BLaER1 (cell line): ENCODE measurements around the gene ENTPD8.

ENCODE experiments used
- H3K27ac ChIP-seq: shearing (Covaris generic); formaldehyde crosslinking; 2 replicates; pipeline ENCODE4 v1.8.1; 2022
- H3K27me3 ChIP-seq: shearing (Covaris generic); formaldehyde crosslinking; 2 replicates; pipeline ENCODE4 v1.8.1; 2022
- H3K36me3 ChIP-seq: shearing (Covaris generic); formaldehyde crosslinking; 2 replicates; pipeline ENCODE4 v1.8.1; 2022
- H3K4me1 ChIP-seq: shearing (Covaris generic); formaldehyde crosslinking; 2 replicates; pipeline ENCODE4 v1.8.1; 2022
- H3K4me2 ChIP-seq: shearing (Covaris generic); formaldehyde crosslinking; 2 replicates; pipeline ENCODE4 v1.8.1; 2022
- H3K4me3 ChIP-seq: shearing (Covaris generic); formaldehyde crosslinking; 2 replicates; pipeline ENCODE4 v1.8.1; 2022
- H3K9ac ChIP-seq: shearing (Covaris generic); formaldehyde crosslinking; 2 replicates; pipeline ENCODE4 v1.8.1; 2022
- H3K9me3 ChIP-seq: shearing (Covaris generic); formaldehyde crosslinking; 2 replicates; pipeline ENCODE4 v1.8.1; 2022
- H4K20me1 ChIP-seq: shearing (Covaris generic); formaldehyde crosslinking; 2 replicates; pipeline ENCODE4 v1.8.1; 2022
- Cebpa-rat ChIP-seq: shearing (Covaris generic); IDR thresholded peaks from 2 replicates; pipeline ENCODE4 v1.8.1; 2022

Gene ENTPD8

DNA sequence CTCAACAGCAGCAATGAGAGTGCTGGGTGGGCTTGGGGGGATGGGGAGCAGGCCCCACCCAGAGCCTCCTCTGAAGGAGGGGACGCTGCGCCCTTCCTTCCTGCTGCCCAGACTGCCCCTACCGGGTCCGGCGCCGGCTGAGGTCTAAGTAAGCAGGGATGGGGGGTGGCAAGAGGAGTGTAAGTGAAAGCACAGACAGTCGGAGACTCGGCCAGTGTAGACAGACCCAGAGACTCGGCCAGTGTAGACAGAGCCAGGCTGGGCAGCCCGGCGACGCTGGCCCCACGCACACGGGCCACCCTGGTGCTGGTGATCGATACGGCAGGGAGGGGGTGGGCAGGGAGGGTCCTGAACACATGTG is 7.4 kb upstream of the ENTPD8 start:
- no peak for TF ChIP-seq Cebpa-rat
- H3K27ac ChIP-seq = no peak overlapping the region
- no peak overlapping the region for H3K9ac ChIP-seq
- peaks cover 65% of the 10 kb centered on the region for H4K20me1 ChIP-seq
- no peak overlapping the region for H3K4me3 ChIP-seq
- H3K27me3 ChIP-seq = 0 out of 2 replicates have a peak, but pooled peaks cover 5% of the 10 kb centered on the region
- no peaks in the 10 kb centered on the region for H3K9me3 ChIP-seq
- H3K36me3 ChIP-seq = peaks cover 26% of the 10 kb centered on the region
- no peak overlapping the region for H3K4me2 ChIP-seq
- H3K4me1 ChIP-seq = peaks cover 69% of the 10 kb centered on the region

DNA sequence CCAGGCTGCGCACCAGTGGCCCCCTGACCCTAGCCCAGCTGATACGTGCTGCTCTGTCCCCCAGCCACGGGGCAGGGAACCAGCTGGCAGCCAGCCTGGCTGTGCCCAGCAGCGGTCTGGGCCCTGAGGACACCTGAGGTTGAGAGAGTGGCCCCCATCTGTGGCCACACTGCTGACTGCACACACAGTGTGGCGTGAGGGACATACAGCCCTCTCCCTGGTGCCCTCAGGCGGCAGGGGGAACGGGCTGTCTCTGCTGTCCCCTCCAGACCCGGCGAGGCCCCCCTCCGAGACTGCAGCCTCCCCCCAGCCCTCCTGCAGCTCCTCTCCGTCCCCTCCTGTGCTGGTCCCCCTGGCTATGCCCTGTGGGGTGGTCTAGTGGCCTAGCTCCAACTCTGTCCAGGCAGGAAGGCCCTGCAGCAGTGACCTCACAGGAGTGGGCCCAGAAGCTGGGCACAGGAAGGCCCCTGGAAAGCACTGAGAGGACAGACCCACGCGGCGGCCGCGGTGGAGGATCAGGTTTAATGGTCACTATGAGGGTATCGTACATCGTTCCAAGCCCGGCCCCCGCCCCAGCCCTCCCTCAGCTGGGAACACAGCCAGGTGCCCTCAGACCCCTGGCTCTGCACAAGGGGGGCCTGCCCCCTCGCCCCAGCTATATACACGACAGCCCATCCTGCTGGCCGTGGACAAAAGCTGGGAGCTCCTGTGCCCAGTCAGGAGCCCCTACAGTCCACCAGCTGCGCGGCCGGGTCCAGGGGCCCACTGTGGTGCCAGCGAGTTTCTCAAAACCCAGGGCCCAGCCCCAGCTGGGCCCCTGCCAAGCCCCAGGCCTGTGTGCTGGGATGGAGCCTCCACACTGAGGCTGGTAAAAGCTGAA is 6.8 kb upstream of the ENTPD8 start:
- Histone ChIP-seq H3K4me2 (no peak overlapping the region), H3K27ac (no peak overlapping the region), H3K4me1 (peaks cover 63% of the 10 kb centered on the region), H4K20me1 (peaks cover 58% of the 10 kb centered on the region), H3K4me3 (no peak overlapping the region), H3K9me3 (no peaks in the 10 kb centered on the region), H3K9ac (no peak overlapping the region), H3K36me3 (peaks cover 20% of the 10 kb centered on the region), H3K27me3 (peaks cover 5% of the 10 kb centered on the region; the same call in 1 of the 2 replicates)
- no peak for TF ChIP-seq Cebpa-rat

DNA sequence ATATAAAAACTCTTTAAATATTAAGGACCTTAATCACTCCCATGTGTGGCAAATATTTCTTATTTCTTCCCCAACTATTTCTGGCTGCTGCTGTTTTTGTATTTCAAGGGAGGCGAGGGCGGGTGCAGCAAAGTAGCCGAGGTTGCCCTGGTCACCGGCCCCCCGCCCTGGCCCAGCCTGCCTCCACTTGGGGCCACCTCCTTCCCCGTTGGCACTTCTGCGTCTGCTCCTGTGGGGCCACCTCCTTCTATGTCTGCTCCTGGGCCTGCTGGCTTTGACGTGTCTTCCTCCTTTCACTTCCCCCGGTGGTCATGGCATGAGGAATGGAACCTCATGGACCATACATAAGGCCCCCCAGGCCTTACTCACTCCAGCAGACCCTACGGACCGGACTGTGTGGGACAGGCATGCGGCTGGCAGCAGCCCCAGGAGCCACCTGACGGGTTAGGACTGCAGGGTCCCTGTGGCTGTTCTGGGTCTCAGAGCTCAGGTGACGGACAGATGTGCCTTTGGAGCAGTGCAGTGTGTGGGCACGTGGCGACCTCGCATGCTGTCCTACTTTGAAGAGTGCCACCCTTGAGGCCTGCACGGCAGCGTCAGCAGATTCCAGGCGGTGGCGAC is 5.8 kb upstream of the ENTPD8 start:
- H3K27ac ChIP-seq = no peak overlapping the region
- no peak overlapping the region for H3K9ac ChIP-seq
- no peak overlapping the region for H3K4me3 ChIP-seq
- no peak for TF ChIP-seq Cebpa-rat
- H3K27me3 ChIP-seq = peaks cover 13% of the 10 kb centered on the region
- H4K20me1 ChIP-seq = peaks cover 50% of the 10 kb centered on the region
- H3K9me3 ChIP-seq = no peaks in the 10 kb centered on the region
- peaks cover 53% of the 10 kb centered on the region for H3K4me1 ChIP-seq
- peaks cover 13% of the 10 kb centered on the region; the same call in 1 of the 2 replicates for H3K36me3 ChIP-seq
- no peak overlapping the region for H3K4me2 ChIP-seq

DNA sequence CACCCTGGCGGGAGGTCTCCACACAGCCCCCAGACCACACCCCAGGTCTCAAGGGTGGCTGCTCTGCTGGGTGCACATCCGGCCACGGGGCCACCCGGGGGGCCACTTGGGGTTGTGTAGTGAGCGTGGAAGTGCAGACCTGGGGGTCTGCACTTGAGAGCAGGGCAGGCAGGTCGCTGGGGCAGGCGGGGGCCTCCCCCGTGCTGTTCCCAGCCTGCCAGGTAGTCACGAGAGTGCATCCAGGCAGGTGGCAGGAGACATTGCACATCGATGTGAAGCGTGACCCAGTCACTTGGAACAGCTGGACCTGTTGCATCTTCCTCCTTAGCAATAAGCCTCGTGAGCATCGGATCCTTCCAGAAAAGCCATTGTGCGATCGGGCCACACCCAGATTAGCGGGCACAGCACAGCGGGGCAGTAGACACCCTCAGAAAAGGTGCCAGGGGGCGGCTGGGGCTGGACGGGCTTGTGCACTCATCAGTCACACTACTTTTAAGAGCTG is 4.8 kb upstream of the ENTPD8 start:
- Histone ChIP-seq H3K9ac (no peak overlapping the region), H4K20me1 (peaks cover 50% of the 10 kb centered on the region), H3K9me3 (no peaks in the 10 kb centered on the region), H3K27ac (no peak overlapping the region), H3K27me3 (peaks cover 22% of the 10 kb centered on the region), H3K4me3 (no peak overlapping the region), H3K36me3 (peaks cover 13% of the 10 kb centered on the region; the same call in 1 of the 2 replicates), H3K4me1 (peaks cover 48% of the 10 kb centered on the region), H3K4me2 (peak overlapping the region; percentile 33)
- TF ChIP-seq Cebpa-rat = no peak

DNA sequence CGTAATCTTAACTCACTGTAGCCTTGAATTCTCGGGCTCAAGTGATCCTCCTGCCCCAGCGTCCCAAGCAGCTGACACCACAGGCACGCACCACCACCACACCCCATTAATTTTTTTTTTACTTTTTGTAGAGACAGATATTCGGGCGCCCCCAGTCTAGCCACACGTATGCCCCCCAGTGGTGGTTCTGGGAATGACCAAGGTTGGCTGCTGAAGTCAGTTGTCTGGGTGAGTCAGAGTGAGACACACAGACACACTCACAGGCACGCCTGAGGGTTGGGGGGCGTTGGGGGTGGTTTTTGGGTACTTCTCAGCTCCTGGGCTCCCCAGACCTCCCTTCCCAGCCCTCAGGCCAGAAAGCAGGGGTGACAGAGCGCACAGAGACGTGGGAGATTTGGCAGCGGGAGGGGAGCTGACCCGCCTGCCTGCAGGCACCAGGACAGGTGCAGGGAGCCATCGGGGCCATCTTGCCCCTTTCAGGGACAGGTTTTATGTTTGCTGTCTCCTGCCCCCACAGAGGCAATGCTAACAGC is 4.2 kb upstream of the ENTPD8 start:
- Histone ChIP-seq H3K9ac (no peak overlapping the region), H3K4me2 (peak overlapping the region; percentile 33), H3K27ac (no peak overlapping the region), H3K4me1 (peaks cover 42% of the 10 kb centered on the region), H3K36me3 (peaks cover 13% of the 10 kb centered on the region; the same call in 1 of the 2 replicates), H3K9me3 (no peaks in the 10 kb centered on the region), H4K20me1 (peaks cover 50% of the 10 kb centered on the region), H3K4me3 (no peak overlapping the region), H3K27me3 (peaks cover 22% of the 10 kb centered on the region)
- TF ChIP-seq Cebpa-rat = no peak

DNA sequence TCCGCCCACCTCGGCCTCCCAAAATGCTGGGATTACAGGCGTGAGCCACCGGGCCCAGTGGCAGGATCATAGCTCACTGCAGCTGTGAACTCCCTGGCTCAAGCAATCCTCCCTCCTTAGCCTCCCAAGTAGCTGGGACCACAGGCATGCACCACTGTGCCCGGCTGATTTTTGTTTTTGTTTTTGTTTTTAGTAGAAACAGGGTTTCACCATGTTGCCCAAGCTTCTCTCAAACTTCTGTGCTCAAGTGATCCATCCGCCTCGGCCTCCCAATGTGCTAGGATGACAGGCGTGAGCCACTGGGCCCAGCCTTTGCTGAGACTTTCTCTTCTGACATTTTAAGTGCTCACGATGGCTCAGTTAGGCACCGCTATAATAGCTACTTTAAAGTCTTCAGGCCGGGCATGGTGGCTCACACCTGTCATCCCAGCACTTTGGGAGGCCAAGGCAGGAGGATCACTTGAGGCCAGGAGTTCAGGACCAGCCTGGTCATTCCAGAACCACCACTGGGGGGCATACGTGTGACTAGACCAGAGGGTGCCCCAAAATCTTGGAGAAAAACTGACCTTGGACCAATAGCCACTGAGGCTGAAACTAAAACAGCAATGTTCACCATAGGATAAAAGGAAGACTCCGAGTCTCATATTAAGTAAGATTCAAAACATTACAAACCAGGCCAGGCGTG is 3.1 kb upstream of the ENTPD8 start:
- Histone ChIP-seq H4K20me1 (peaks cover 39% of the 10 kb centered on the region), H3K4me1 (peaks cover 31% of the 10 kb centered on the region), H3K4me3 (no peak overlapping the region), H3K27me3 (peaks cover 22% of the 10 kb centered on the region), H3K9me3 (no peaks in the 10 kb centered on the region), H3K27ac (no peak overlapping the region), H3K9ac (no peak overlapping the region), H3K36me3 (peaks cover 4% of the 10 kb centered on the region; the same call in 1 of the 2 replicates), H3K4me2 (no peak overlapping the region)
- TF ChIP-seq Cebpa-rat = no peak

DNA sequence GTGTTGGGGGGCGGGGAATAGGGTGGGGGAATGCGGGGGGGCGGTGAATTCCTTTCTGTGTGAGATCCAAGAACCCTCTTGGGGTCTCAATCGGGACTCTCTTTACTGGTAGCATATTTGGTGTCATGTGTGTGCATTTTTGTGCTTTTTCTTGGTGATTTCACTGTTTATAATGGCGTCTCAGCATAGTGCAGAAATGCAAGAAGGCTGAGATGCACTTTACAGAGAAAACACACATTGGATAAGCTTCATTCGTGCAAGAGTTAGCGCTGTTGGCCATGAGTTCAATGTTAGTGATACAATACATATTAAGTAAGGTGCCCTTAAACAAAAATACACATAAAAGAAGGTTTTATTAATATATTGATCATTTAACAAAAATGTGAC is 771 bp upstream of the ENTPD8 start:
- Histone ChIP-seq H3K9ac (no peak overlapping the region), H3K4me3 (no peak overlapping the region), H3K4me1 (peaks cover 37% of the 10 kb centered on the region), H3K4me2 (no peak overlapping the region), H3K9me3 (no peaks in the 10 kb centered on the region), H4K20me1 (peaks cover 16% of the 10 kb centered on the region), H3K27me3 (peaks cover 22% of the 10 kb centered on the region), H3K36me3 (no peaks in the 10 kb centered on the region), H3K27ac (no peak overlapping the region)
- TF ChIP-seq Cebpa-rat = no peak

DNA sequence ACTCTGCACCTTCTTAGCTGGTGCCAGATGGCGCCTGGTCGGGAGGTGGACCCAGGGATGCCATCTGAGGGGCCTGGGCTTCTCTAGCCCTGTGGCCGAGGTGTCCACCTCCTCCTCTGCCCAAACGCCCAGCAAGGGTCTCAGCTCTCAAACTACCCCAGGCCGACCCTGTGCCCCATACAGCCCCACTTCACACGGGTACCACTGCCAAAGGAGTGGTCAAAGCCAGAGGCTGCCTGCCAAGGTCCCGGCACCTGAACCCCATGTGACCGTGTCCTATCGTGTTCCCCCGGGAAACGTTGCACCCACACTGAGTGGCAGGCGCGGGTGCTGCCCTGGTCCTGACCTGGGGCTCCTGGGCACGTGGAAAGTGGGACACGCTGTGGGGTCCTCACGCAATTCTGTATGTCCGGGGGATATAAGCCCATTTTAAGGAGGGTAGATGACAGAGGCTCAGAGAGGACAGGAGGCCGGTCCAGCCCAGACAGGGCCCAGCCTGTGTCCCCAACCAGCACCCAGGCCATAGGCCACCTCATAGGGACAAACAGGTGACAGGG is 1.9 kb downstream of the ENTPD8 start:
- no peak overlapping the region for H3K4me3 ChIP-seq
- no peak overlapping the region for H3K27ac ChIP-seq
- H3K4me1 ChIP-seq = peaks cover 46% of the 10 kb centered on the region
- no peaks in the 10 kb centered on the region for H3K36me3 ChIP-seq
- no peak overlapping the region for H3K4me2 ChIP-seq
- peaks cover 17% of the 10 kb centered on the region for H3K27me3 ChIP-seq
- H3K9ac ChIP-seq = no peak overlapping the region
- no peaks in the 10 kb centered on the region for H4K20me1 ChIP-seq
- no peaks in the 10 kb centered on the region for H3K9me3 ChIP-seq
- TF ChIP-seq Cebpa-rat = no peak

DNA sequence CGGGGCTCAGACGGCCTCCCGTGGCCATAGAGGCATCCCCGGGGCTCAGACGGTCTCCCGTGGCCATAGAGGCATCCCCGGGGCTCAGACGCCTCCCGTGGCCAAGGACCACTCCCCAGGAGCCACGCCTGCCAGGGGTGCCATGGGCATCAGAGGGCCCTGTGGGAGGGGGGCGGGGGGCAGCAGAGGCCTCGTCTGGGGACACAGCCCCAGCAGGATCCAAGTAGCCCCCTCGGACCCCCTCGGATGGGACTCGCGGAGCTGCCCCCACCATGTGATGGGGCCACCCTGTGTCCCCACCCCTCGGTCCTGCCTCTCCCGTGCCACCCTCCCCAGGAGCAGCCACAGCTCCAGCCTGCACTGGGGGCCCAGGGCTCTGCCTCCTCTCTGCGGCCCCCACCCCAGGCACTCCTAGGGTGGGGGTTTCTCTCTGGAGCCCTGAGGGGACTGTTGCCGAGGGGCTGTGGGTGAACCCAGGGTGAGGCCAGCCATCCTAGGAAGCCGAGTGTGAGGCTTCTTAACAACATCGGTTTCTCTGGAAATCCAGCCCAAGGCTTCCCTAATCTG is 2.5 kb downstream of the ENTPD8 start:
- no peak for TF ChIP-seq Cebpa-rat
- H3K36me3 ChIP-seq = no peaks in the 10 kb centered on the region
- no peak overlapping the region for H3K4me2 ChIP-seq
- peaks cover 17% of the 10 kb centered on the region for H3K27me3 ChIP-seq
- H3K4me1 ChIP-seq = peaks cover 51% of the 10 kb centered on the region
- H3K27ac ChIP-seq = no peak overlapping the region
- no peak overlapping the region for H3K4me3 ChIP-seq
- no peaks in the 10 kb centered on the region for H3K9me3 ChIP-seq
- no peak overlapping the region for H3K9ac ChIP-seq
- H4K20me1 ChIP-seq = no peaks in the 10 kb centered on the region
